ENCODE measurements around the gene SETD1B. TPM values are rescaled to one million over a fixed set of nuclear protein-coding genes. Genes with fewer than 3 reads are reported as not detected.
"Not testable (repeated sequence)": the region's sequence is repeated elsewhere in the genome, so short reads cannot be mapped to it uniquely, and the experiment has no call there.

Gene SETD1B
- total RNA-seq: 2.7 and 3.8 TPM in 2 replicates
- 2.5 and 2.7 TPM in 2 replicates for polyA plus RNA-seq

- peak; percentile 69 for DNase-seq (ENCODE audit: low spot score)
- H3K27ac ChIP-seq: peak within 1 kb of the TSS; percentile 100
- TF ChIP-seq EZH2 (IDR thresholded peaks at IDR 0.05; ENCODE audit: borderline replicate concordance) (no peak), EZH2phosphoT487 (IDR thresholded peaks at IDR 0.05; ENCODE audit: low read depth, severe bottlenecking, unreplicated experiment) (no peak), CTCF (IDR thresholded peaks at IDR 0.05; ENCODE audit: poor library complexity) (no peak)
- peak within 1 kb of the TSS; percentile 97 for H3K4me2 ChIP-seq
- H3K4me3 ChIP-seq: peak within 1 kb of the TSS; percentile 76
- H3K9me2 ChIP-seq (replicated peaks; ENCODE audit: insufficient read depth): no peaks in the 10 kb centered on the region
- no peaks in the 10 kb centered on the region for H3K9me3 ChIP-seq (ENCODE audit: low read depth)
- no CpG with 5 or more reads among the region's 74 CpGs for WGBS (ENCODE audit: low lambda C conversion rate, missing lambda C conversion rate)
- H3K36me3 ChIP-seq (replicated peaks; ENCODE audit: insufficient read depth, low read depth): no peaks in the 10 kb centered on the region
- peaks cover 75% of the 10 kb centered on the region for H3K79me2 ChIP-seq
- H4K20me1 ChIP-seq (ENCODE audit: insufficient read depth, poor library complexity, severe bottlenecking): peaks cover 8% of the 10 kb centered on the region
- H2AFZ ChIP-seq: peak within 1 kb of the TSS; percentile 15
- H3K27me3 ChIP-seq: no peaks in the 10 kb centered on the region
- peaks cover 26% of the 10 kb centered on the region for H3K4me1 ChIP-seq (ENCODE audit: insufficient read depth)
These were observed at the start of gene SETD1B for GRCh38 chr12:121803861-121804416. TSS of gene SETD1B (plus strand) at chr12:121804009. CDS start at chr12:121804738, 729 bp downstream.

GRCh38 chr12:121754836-121755235 lies 49.0 kb upstream of the SETD1B start:
- Histone ChIP-seq H3K79me2 (no peaks in the 10 kb centered on the region), H2AFZ (no peak overlapping the region), H3K27ac (no peak overlapping the region), H3K9me3 (ENCODE audit: low read depth) (no peaks in the 10 kb centered on the region), H3K36me3 (replicated peaks; ENCODE audit: insufficient read depth, low read depth) (no peaks in the 10 kb centered on the region), H3K4me1 (ENCODE audit: insufficient read depth) (no peaks in the 10 kb centered on the region), H3K27me3 (no peaks in the 10 kb centered on the region), H4K20me1 (ENCODE audit: insufficient read depth, poor library complexity, severe bottlenecking) (no peaks in the 10 kb centered on the region), H3K9me2 (replicated peaks; ENCODE audit: insufficient read depth) (no peaks in the 10 kb centered on the region), H3K4me2 (no peak overlapping the region), H3K4me3 (no peak overlapping the region)
- DNase-seq (ENCODE audit: low spot score): no peak
- TF ChIP-seq EZH2 (IDR thresholded peaks at IDR 0.05; ENCODE audit: borderline replicate concordance) (no peak), EZH2phosphoT487 (IDR thresholded peaks at IDR 0.05; ENCODE audit: low read depth, severe bottlenecking, unreplicated experiment) (no peak), CTCF (IDR thresholded peaks at IDR 0.05; ENCODE audit: poor library complexity) (no peak)
- 90% methylated on average over 11 of the region's 11 CpGs for WGBS (ENCODE audit: low lambda C conversion rate, missing lambda C conversion rate)

GRCh38 chr12:121755591-121755990 lies 48.2 kb upstream of the SETD1B start:
- no peaks in the 10 kb centered on the region for H3K4me1 ChIP-seq (ENCODE audit: insufficient read depth)
- WGBS (ENCODE audit: low lambda C conversion rate, missing lambda C conversion rate): 98% methylated on average over 3 of the region's 3 CpGs
- no peaks in the 10 kb centered on the region for H3K27me3 ChIP-seq
- H3K4me3 ChIP-seq: no peak overlapping the region
- H3K36me3 ChIP-seq (replicated peaks; ENCODE audit: insufficient read depth, low read depth): no peaks in the 10 kb centered on the region
- no peak overlapping the region for H3K4me2 ChIP-seq
- no peak overlapping the region for H3K27ac ChIP-seq
- H3K9me2 ChIP-seq (replicated peaks; ENCODE audit: insufficient read depth): no peaks in the 10 kb centered on the region
- no peak for DNase-seq (ENCODE audit: low spot score)
- TF ChIP-seq CTCF (IDR thresholded peaks at IDR 0.05; ENCODE audit: poor library complexity): no peak
- no peak for TF ChIP-seq EZH2 (IDR thresholded peaks at IDR 0.05; ENCODE audit: borderline replicate concordance)
- TF ChIP-seq EZH2phosphoT487 (IDR thresholded peaks at IDR 0.05; ENCODE audit: low read depth, severe bottlenecking, unreplicated experiment): no peak
- H2AFZ ChIP-seq: no peak overlapping the region
- no peaks in the 10 kb centered on the region for H4K20me1 ChIP-seq (ENCODE audit: insufficient read depth, poor library complexity, severe bottlenecking)
- no peaks in the 10 kb centered on the region for H3K9me3 ChIP-seq (ENCODE audit: low read depth)
- no peaks in the 10 kb centered on the region for H3K79me2 ChIP-seq

- H3K36me3 ChIP-seq (replicated peaks; ENCODE audit: insufficient read depth, low read depth); H3K4me2 ChIP-seq; H3K4me3 ChIP-seq; H3K27me3 ChIP-seq; H2AFZ ChIP-seq; H3K9me2 ChIP-seq (replicated peaks; ENCODE audit: insufficient read depth); H3K9me3 ChIP-seq (ENCODE audit: low read depth); H4K20me1 ChIP-seq (ENCODE audit: insufficient read depth, poor library complexity, severe bottlenecking); H3K4me1 ChIP-seq (ENCODE audit: insufficient read depth); H3K79me2 ChIP-seq; H3K27ac ChIP-seq; DNase-seq (ENCODE audit: low spot score): not testable (repeated sequence)
- 100% methylated on average over 4 of the region's 22 CpGs for WGBS (ENCODE audit: low lambda C conversion rate, missing lambda C conversion rate)
These were observed 45.3 kb upstream of the SETD1B start for GRCh38 chr12:121758536-121758935.
